ENCODE results near the gene ANKRD23.
A peak's percentile ranks its signal among the peaks of the same experiment; 100 is the strongest.

ANKRD23 gene

DNA sequence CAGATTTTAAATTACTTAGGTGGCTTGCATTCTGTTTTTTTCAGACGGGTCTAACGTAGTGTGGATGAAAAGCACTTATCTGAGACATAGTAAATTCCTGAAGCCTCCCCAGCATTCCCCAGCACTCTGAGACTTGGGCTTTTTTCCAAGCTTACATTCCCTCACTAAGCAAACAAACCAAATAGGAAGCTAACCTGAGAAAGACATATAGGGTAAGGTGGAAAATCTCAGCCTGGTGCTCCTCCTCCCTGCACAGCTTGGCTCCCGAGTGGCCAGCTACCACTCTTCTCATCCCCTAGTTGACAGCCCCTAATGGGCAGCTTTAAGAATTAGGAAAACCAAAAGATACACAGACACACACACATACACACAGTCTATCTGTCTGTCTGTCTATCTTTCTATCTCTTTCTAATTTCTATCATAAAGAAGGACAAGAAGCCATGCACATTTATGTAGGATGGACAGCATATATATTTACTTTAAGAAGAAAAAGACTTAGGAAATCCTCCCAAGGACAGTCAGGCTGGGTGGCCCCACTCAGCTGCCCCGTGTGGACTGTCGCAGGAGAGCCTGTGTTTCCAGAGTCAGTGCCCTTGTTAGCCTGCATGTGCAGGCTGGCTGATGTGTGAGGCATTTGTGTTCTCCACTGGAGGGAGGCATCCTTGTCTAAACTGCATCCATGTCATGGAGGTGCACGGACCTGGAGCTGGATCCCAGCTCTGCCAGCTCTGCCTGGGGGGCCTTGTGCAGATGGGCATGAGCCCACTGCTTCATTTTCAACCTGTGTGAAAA lies 19.5 kb downstream of the ANKRD23 start:
- no peak for DNase-seq
- intact Hi-C loops (cut with DNase I) = no loop called here

GRCh38 chr2:96823198-96823597 lies 20.6 kb downstream of the ANKRD23 start:
- intact Hi-C loops (cut with DNase I) = no loop called here
- no peak for DNase-seq

GRCh38 chr2:96822786-96823185 lies 21.0 kb downstream of the ANKRD23 start:
- intact Hi-C loops (cut with DNase I) = no loop called here
- no peak for DNase-seq

DNA sequence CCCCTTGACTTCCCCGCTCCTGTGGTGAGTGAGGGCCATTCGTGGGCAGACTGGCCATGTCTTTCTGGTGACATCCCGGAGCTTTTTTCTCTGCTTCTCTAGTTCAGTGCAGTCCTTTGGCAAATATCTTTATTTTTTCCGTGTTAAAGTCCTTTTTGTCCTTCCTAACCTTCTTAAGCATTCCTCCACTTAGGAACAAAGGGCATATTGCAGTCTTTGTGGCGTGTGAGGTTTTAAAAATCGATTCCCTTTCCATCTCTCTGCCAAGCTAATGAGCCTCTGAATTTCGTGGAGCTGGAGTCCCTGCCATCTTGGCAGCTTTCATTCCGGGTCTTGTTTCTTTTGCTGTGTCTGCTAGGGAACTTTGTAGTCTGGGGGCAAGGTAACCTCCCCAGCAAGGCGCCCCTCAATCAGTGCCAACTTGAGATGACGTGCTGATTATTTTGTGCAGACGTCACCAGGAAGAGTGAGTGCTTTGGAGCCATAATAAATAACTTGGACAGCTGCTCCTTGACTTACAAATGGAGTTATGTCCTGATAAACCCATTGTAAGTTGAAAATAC lies 22.6 kb downstream of the ANKRD23 start:
- intact Hi-C loops (cut with DNase I) = no loop called here
- DNase-seq = no peak

DNA sequence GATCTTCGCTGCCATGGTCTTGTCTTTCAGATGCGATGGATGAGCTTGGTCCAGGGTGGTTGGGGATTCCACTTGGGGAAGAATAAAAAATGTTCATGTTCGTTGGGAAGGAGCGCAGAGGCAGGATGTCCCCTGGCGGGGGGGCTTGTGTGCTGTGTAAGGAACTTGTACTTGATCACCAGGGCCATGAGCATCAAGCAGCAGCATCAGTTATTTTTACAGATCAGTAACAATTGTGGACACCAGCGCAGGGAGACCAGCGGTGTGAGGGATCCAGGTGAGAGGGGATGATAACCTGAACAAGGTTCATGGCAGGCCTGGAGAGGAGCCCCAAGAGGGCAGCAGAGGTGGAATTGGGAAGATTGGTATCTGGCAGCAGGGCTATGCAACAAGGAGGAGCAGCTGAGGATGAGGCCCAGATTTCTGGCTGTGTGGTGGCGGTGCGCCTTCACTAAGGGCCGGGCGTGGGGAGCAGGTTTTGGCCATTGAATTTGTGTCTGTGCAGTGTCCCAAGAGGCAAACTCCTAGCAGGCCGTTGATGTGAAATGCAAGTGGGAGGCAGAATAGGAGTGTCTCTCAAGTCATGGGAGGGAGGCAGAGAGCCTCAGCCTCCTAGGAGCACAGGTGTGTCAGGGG lies 23.8 kb downstream of the ANKRD23 start:
- DNase-seq = no peak
- intact Hi-C loops (cut with DNase I) = loop anchor here (5.0 kb wide), 1 partner anchor 58 kb away; the partner anchor contains the start of gene CNNM4

DNA sequence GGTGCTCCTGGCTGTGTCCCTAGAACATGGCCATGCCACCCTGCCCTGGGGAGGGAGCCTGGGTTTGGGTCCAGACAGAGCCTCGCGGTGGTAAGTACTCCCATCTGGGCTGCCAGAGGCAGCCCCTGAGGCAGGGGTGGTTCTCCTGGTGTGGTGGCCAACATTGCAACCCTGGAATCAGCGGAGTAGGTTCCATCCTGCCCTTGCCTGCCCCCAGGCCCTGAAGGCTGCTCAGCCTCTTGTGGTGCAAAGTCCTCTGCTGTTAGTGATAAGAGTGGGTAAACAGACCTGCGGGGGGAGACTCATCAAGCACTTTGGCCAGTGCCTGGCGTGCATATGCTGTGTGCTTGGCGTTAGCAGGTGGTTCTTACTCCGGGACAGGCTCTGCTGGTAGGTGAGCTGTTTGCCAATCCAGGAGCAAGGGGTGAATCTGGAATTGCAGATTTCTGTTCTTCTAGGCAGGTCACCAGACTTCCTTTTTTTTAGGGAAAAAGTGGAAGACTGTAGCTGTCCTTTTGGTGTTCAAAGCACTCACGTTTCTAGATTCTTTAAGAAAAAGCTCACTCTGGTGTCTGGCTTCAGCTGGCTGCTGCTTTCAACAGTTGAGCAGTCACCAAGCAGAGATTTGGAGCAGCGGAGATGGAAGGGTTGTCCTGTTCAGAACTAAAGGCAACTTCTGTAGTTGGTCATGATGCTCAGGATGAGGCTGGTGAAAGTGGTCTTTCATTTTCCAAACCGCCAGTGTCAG lies 24.5 kb downstream of the ANKRD23 start:
- intact Hi-C loops (cut with DNase I) = loop anchor here (5.0 kb wide), 1 partner anchor 57 kb away; the partner anchor contains the start of gene CNNM4
- no peak for DNase-seq

- intact Hi-C loops (cut with DNase I) = loop anchor here (2.0 to 5.0 kb wide), 2 partner anchors 41 to 56 kb away; partner anchors contain the start of genes ANKRD39 and CNNM4
These were observed 25.9 kb downstream of the ANKRD23 start for GRCh38 chr2:96817882-96818281.

GRCh38 chr2:96816836-96817702 lies 26.8 kb downstream of the ANKRD23 start:
- intact Hi-C loops (cut with DNase I) = loop anchor here (2.0 to 5.0 kb wide), 2 partner anchors 42 to 55 kb away; partner anchors contain the start of genes ANKRD39 and CNNM4
- DNase-seq = peak in 1 of 42 donors; percentile 51

More at GRCh38 chr2:96817882-96818281, 25.9 kb downstream of the ANKRD23 start:
- no peak for DNase-seq

DNA sequence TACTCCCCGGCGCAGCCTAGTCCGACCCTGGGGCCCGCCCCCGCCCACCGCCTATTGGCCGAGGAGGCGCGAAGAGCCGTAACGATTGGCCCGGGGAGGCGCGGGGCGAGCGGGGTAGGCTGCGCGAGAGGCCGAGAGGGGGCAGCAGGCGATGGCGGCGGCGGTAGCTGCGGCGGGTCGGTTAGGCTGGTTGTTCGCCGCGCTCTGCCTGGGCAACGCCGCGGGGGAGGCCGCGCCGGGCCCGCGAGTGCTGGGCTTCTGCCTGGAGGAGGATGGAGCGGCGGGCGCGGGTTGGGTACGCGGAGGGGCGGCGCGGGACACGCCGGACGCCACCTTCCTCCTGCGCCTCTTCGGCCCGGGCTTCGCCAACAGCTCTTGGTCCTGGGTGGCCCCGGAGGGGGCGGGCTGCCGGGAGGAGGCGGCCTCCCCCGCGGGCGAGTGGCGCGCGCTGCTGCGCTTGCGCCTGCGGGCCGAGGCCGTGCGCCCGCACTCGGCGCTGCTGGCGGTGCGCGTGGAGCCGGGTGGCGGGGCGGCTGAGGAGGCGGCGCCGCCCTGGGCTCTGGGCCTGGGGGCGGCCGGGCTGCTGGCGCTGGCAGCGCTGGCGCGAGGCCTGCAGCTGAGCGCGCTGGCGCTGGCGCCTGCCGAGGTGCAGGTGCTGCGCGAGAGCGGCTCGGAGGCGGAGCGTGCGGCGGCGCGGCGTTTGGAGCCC lies 27.5 kb downstream of the ANKRD23 start, which contains the start of gene CNNM3:
Gene CNNM3, plus strand, starts transcription at position 142 of the 709 bp plus-strand sequence. Its CDS starts 10 bp downstream, at position 152.
- intact Hi-C loops (cut with DNase I) = loop anchor here (2.0 to 5.0 kb wide), 2 partner anchors 43 to 54 kb away; partner anchors contain the start of genes ANKRD39 and CNNM4
- DNase-seq = peak; percentile 89 to 99 (median 98)

DNA sequence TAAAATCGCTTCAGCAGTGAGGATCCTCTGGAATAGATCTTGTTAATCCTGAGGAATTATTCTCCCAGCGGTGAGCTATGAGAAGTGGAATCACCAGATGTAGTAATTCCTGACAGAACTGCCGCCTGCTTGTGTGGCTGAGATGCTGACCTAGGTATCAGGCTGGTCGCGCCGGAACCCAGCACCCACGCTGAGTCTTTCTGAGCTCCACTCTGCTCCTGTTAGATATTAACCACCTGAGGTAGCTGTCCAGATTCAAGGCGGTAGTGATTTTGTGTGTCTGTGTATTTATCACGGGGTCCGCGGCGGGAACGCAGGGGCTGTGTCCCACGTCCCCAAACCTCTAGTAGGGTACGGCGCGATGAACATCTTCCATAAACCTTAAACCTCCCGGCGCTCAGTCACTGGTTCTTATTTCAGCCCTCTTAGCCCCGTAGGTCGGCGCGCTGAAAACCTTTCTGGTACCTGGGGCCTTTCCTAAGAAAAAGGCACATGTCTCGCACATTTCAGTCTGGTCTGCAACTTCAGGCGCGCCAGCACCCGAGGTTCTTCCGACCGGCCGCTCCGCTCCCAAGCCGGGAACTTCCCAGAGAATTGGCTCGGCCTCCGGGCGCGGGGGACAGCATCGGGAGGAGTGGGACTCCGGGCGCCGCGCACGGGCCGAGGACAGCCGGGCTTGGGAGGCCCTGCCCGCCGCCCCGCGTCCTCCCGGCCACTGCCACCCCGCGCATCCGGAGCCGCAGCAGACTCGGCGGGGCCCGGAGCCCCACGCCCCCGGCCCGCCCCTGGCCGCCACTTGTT lies 28.3 kb downstream of the ANKRD23 start:
- DNase-seq = peak in 21 of 42 donors; percentile 17 to 66 (median 36)
- intact Hi-C loops (cut with DNase I) = loop anchor here (2.0 to 5.0 kb wide), 2 partner anchors 43 to 53 kb away; partner anchors contain the start of genes ANKRD39 and CNNM4

- intact Hi-C loops (cut with DNase I) = no loop called here
- no peak for DNase-seq
These were observed 30.2 kb downstream of the ANKRD23 start for GRCh38 chr2:96813656-96814055.

GRCh38 chr2:96811917-96812316 lies 31.9 kb downstream of the ANKRD23 start:
- DNase-seq = no peak
- intact Hi-C loops (cut with DNase I) = no loop called here

DNA sequence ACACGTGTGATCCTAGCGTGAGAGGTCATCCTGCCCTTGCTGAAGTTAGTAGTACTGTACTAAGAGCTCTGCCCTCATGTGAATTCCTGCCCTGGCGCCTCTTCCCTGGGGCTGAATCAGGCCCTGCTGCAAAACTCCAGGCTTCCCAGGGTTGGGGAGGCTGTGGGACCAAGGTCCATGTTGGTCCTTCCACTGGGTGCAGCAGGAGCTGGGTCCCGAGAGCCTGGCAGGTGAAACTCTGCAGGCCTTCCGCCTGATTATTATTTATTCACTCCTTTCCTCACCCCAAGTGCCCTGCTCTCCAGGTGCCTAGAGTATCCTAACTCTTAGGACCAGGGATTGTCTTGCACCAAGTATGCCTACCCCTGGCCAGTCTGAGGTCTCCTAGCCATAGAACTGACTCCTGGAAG lies 33.0 kb downstream of the ANKRD23 start:
- intact Hi-C loops (cut with DNase I) = no loop called here

DNA sequence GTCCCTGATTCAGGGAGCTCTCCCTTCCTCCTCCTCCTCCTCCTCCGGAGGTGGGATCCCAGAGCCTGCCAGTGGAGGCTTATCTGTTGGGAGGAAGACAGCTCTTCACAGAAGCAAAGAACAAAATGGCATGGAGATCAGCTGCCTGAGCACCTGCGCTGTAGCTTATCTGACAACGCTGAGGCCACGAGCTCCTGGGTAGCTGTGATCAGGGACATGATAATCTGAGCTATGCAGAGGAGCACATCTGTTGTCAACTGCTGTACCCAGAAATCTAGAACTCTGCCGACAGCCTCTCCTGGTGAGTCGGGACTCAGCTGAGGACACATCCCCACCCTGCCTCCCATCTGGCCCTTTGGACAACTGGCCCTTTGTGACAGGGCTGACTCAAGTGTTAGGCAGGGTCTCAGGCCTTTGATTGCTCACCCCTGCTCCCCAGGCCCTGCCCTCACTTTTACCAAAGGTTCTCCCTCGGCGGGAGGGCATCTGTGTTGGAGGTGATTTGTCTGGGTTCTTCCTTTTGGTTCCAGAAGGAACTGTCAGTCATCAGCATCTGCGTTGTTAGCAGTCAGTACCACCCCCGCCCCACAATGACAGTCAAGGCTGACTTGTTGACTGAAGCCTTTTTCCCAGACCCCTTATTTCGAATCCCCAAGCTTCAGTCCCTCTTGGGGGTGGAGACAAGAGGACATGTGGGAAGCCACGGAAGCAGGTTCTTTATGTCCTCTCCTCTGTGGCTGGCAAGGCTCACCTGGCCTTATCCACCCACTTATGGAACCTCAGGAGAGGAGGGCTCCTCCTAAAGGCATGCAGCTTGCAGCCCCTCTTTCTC lies 33.7 kb downstream of the ANKRD23 start:
- intact Hi-C loops (cut with DNase I) = no loop called here
- DNase-seq = peak in 26 of 42 donors; percentile 31 to 78 (median 47)

More for the DNA sequence above, 33.0 kb downstream of the ANKRD23 start:
- no peak for DNase-seq

GRCh38 chr2:96809216-96809882 lies 34.5 kb downstream of the ANKRD23 start:
- intact Hi-C loops (cut with DNase I) = no loop called here
- no peak for DNase-seq

Data from head of caudate nucleus (tissue), 42 donors.